H9 (cell line): ENCODE measurements around the gene CLTCL1. TPM values are rescaled to one million over a fixed set of nuclear protein-coding genes. Genes with fewer than 3 reads are reported as not detected.

Source experiments
- DNase-seq: peaks from one replicate; pipeline ENCODE4 v3.0.0-alpha.2; 2017
- H2AFZ ChIP-seq: one replicate; pipeline ENCODE4 v1.6.1; 2013; ENCODE audit warnings: mild to moderate bottlenecking, low read length, control low read depth, moderate library complexity
- H2AK5ac ChIP-seq: 2 replicates; pipeline ENCODE4 v1.6.1; 2013; ENCODE audit warnings: low read length, control low read depth, mixed read lengths; ENCODE audit not compliant: insufficient read length
- H2BK120ac ChIP-seq: one replicate; pipeline ENCODE4 v1.6.1; 2013; ENCODE audit warnings: low read depth, mild to moderate bottlenecking, low read length, control low read depth, inconsistent platforms; ENCODE audit not compliant: poor library complexity, severe bottlenecking
- H2BK12ac ChIP-seq: 2 replicates; pipeline ENCODE4 v1.6.1; 2013; ENCODE audit warnings: low read length, control low read depth, mixed read lengths, low read depth; ENCODE audit not compliant: insufficient read length
- H2BK15ac ChIP-seq: 2 replicates; pipeline ENCODE4 v1.6.1; 2013; ENCODE audit warnings: low read depth, low read length, control low read depth
- H2BK20ac ChIP-seq: one replicate; pipeline ENCODE4 v1.6.1; 2013; ENCODE audit warnings: low read depth, mild to moderate bottlenecking, low read length, control low read depth, inconsistent platforms; ENCODE audit not compliant: poor library complexity, severe bottlenecking
- H2BK5ac ChIP-seq: 2 replicates; pipeline ENCODE4 v1.6.1; 2013; ENCODE audit warnings: low read length, control low read depth, mixed read lengths; ENCODE audit not compliant: insufficient read length
- H3K14ac ChIP-seq: 2 replicates; pipeline ENCODE4 v1.6.1; 2013; ENCODE audit warnings: low read length, control low read depth; ENCODE audit not compliant: insufficient read depth
- H3K18ac ChIP-seq: 2 replicates; pipeline ENCODE4 v1.6.1; 2013; ENCODE audit warnings: low read depth, mild to moderate bottlenecking, mixed read lengths, low read length, control low read depth; ENCODE audit not compliant: insufficient read length
- H3K23ac ChIP-seq: 2 replicates; pipeline ENCODE4 v1.6.1; 2013; ENCODE audit warnings: low read length, control low read depth, mixed read lengths, low read depth; ENCODE audit not compliant: insufficient read length
- H3K23me2 ChIP-seq: 2 replicates; pipeline ENCODE4 v1.6.1; 2013; ENCODE audit warnings: low read depth, mild to moderate bottlenecking, mixed read lengths, low read length, control low read depth; ENCODE audit not compliant: insufficient read length, poor library complexity, severe bottlenecking
- H3K27ac ChIP-seq: 2 replicates; pipeline ENCODE4 v1.5.1; 2013; ENCODE audit warnings: low read length, control low read depth, mixed read lengths, low read depth; ENCODE audit not compliant: insufficient read length
- H3K27me3 ChIP-seq: 2 replicates; pipeline ENCODE4 v1.6.1; 2013; ENCODE audit warnings: low read length, control low read depth, inconsistent platforms; ENCODE audit not compliant: insufficient read depth
- H3K4ac ChIP-seq: 2 replicates; pipeline ENCODE4 v1.6.1; 2013; ENCODE audit warnings: low read depth, mild to moderate bottlenecking, control low read depth, inconsistent platforms, low read length, moderate library complexity
- H3K4me1 ChIP-seq: 2 replicates; pipeline ENCODE4 v1.6.1; 2013; ENCODE audit warnings: low read length, control low read depth, inconsistent platforms; ENCODE audit not compliant: insufficient read depth
- H3K4me2 ChIP-seq: 2 replicates; pipeline ENCODE4 v1.6.1; 2013; ENCODE audit warnings: low read length, control low read depth, mixed read lengths; ENCODE audit not compliant: insufficient read length, insufficient read depth
- H3K56ac ChIP-seq: 2 replicates; pipeline ENCODE4 v1.6.1; 2013; ENCODE audit warnings: low read depth, mild to moderate bottlenecking, mixed read lengths, low read length, control low read depth; ENCODE audit not compliant: insufficient read length
- H3K79me1 ChIP-seq: 2 replicates; pipeline ENCODE4 v1.6.1; 2013; ENCODE audit warnings: low read depth, mild to moderate bottlenecking, moderate library complexity, low read length, control low read depth, inconsistent platforms; ENCODE audit not compliant: insufficient read depth, poor library complexity, severe bottlenecking
- H3K79me2 ChIP-seq: 2 replicates; pipeline ENCODE4 v1.6.1; 2013; ENCODE audit warnings: low read length, control low read depth, inconsistent platforms; ENCODE audit not compliant: insufficient read depth
- H3K9ac ChIP-seq: 2 replicates; pipeline ENCODE4 v1.6.1; 2013; ENCODE audit warnings: low read length, control low read depth, mixed read lengths; ENCODE audit not compliant: insufficient read length; ENCODE audit errors: extremely low read depth
- H3K9me3 ChIP-seq: one replicate; pipeline ENCODE4 v1.6.1; 2013; ENCODE audit warnings: low read depth, low read length, inconsistent platforms; ENCODE audit not compliant: control insufficient read depth
- H3T11ph ChIP-seq: one replicate; pipeline ENCODE4 v1.6.1; 2013; ENCODE audit warnings: mild to moderate bottlenecking, low read length, control low read depth, inconsistent platforms
- H4K20me1 ChIP-seq: one replicate; pipeline ENCODE4 v1.6.1; 2013; ENCODE audit not compliant: control insufficient read depth, insufficient read length, insufficient read depth
- H4K5ac ChIP-seq: 2 replicates; pipeline ENCODE4 v1.6.1; 2013; ENCODE audit warnings: low read depth, mild to moderate bottlenecking, mixed read lengths, low read length, control low read depth; ENCODE audit not compliant: insufficient read length
- H4K8ac ChIP-seq: replicated peaks from 2 replicates; pipeline ENCODE4 v1.6.1; 2013; ENCODE audit warnings: low read length, control low read depth, mixed read lengths, low read depth; ENCODE audit not compliant: insufficient read length
- H4K91ac ChIP-seq: 2 replicates; pipeline ENCODE4 v1.6.1; 2013; ENCODE audit warnings: low read depth, mild to moderate bottlenecking, moderate library complexity, mixed read lengths, low read length, control low read depth; ENCODE audit not compliant: insufficient read length
- H3K27ac Mint-ChIP-seq, 3 experiments: 2 replicates in 2 of 3; 3 replicates in 1 of 3; pipeline ENCODE4 v1.8.0; 2020 to 2021; ENCODE audit warnings: mixed read lengths in 3 of 3, mild to moderate bottlenecking in 1 of 3, moderate library complexity in 1 of 3
- H3K27me3 Mint-ChIP-seq: 2 replicates; pipeline ENCODE4 v1.8.0; 2021; ENCODE audit warnings: low read depth, mild to moderate bottlenecking, moderate library complexity, mixed read lengths
- H3K36me3 Mint-ChIP-seq, 3 experiments: 2 replicates in 2 of 3; 3 replicates in 1 of 3; pipeline ENCODE4 v1.8.0; 2020 to 2021; ENCODE audit warnings: low read depth in 3 of 3, mixed read lengths in 3 of 3; ENCODE audit not compliant: insufficient read depth in 1 of 3
- H3K4me1 Mint-ChIP-seq, 2 experiments: 2 replicates each; pipeline ENCODE4 v1.8.0; 2020; ENCODE audit warnings: mixed read lengths in 2 of 2
- H3K4me3 Mint-ChIP-seq, 2 experiments: 2 replicates in 1 of 2; 3 replicates in 1 of 2; pipeline ENCODE4 v1.8.0; 2020 to 2021; ENCODE audit warnings: mild to moderate bottlenecking in 2 of 2, mixed read lengths in 2 of 2, moderate library complexity in 1 of 2
- H3K9me3 Mint-ChIP-seq, 2 experiments: 2 replicates in 1 of 2; 3 replicates in 1 of 2; pipeline ENCODE4 v1.8.0; 2020; ENCODE audit warnings: mild to moderate bottlenecking in 2 of 2, mixed read lengths in 2 of 2, moderate library complexity in 1 of 2
- WGBS: extraction: QIAGEN DNeasy Blood & Tissue Kit; methylation state at CpG from one replicate; pipeline ENCODE4 v1.1.7; 2013; ENCODE audit warnings: missing lambda C conversion rate, low lambda C conversion rate, mixed read lengths; ENCODE audit not compliant: insufficient read length; ENCODE audit errors: extremely low coverage; 5-methylcytosine and 5-hydroxymethylcytosine counted together
- total RNA-seq: library from RNA; stranded (reverse); gene quantifications from 2 replicates; pipeline ENCODE4 v1.2.1, GENCODE V29; 2021
- TF ChIP-seq, protein P1 (sequence below): fragments of 200-600 bp; sonication (generic); conservative IDR thresholded peaks from 3 replicates; pipeline ENCODE4 v1.8.0; 2021; ENCODE audit warnings: antibody characterized with exemption, mild to moderate bottlenecking

CLTCL1 gene
- total RNA-seq, 1 experiment from 2014 or later = 11.1 TPM

DNA sequence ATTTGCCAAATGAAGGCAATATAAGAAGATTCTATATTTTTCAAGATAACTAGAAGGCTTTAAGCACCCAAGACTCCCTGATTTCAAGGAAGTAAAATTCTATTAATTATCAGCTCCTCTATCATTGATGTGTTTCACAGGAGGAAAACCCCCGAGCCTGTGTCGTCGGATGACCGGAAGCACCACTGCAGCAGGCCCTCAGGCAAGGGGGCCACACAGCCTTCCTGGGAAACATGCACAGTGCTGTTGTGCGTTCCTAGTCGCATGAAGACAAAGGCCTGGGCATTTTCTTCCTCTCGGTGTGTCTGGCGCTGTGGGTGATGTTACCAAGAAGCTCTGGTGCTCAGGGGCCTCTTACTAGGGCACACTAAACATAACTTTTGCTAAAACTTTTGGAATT, 16.4 kb downstream of the CLTCL1 start:
- 0 out of 2 replicates have a peak, but pooled peaks cover 2% of the 10 kb centered on the region for H3K79me2 ChIP-seq
- no peak overlapping the region for H3K9ac ChIP-seq
- H2AK5ac ChIP-seq = no peak overlapping the region
- no peak overlapping the region for H3K23ac ChIP-seq
- H4K91ac ChIP-seq = no peak overlapping the region
- no peaks in the 10 kb centered on the region for H3K9me3 Mint-ChIP-seq
- no peak overlapping the region for H3K14ac ChIP-seq
- no peak overlapping the region for H3T11ph ChIP-seq
- no peak overlapping the region for H3K18ac ChIP-seq
- H2BK15ac ChIP-seq = no peak overlapping the region
- no peak overlapping the region for H3K56ac ChIP-seq
- peaks cover 17 to 22% of the 10 kb centered on the region in 2 experiments for H3K4me1 Mint-ChIP-seq
- H3K23me2 ChIP-seq = no peaks in the 10 kb centered on the region
- H3K27me3 ChIP-seq = no peaks in the 10 kb centered on the region
- WGBS = no CpG with 5 or more reads among the region's 8 CpGs
- no peak overlapping the region for H3K4me3 Mint-ChIP-seq
- no peaks in the 10 kb centered on the region for H3K9me3 ChIP-seq
- no peak overlapping the region for H4K8ac ChIP-seq
- H3K27me3 Mint-ChIP-seq = no peaks in the 10 kb centered on the region
- H2AFZ ChIP-seq = no peak overlapping the region
- TF ChIP-seq, protein P1, sequence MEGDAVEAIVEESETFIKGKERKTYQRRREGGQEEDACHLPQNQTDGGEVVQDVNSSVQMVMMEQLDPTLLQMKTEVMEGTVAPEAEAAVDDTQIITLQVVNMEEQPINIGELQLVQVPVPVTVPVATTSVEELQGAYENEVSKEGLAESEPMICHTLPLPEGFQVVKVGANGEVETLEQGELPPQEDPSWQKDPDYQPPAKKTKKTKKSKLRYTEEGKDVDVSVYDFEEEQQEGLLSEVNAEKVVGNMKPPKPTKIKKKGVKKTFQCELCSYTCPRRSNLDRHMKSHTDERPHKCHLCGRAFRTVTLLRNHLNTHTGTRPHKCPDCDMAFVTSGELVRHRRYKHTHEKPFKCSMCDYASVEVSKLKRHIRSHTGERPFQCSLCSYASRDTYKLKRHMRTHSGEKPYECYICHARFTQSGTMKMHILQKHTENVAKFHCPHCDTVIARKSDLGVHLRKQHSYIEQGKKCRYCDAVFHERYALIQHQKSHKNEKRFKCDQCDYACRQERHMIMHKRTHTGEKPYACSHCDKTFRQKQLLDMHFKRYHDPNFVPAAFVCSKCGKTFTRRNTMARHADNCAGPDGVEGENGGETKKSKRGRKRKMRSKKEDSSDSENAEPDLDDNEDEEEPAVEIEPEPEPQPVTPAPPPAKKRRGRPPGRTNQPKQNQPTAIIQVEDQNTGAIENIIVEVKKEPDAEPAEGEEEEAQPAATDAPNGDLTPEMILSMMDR = no peak
- no peak overlapping the region for H2BK5ac ChIP-seq
- H2BK20ac ChIP-seq = no peak overlapping the region
- H3K4ac ChIP-seq = no peak overlapping the region
- no peak overlapping the region for H2BK120ac ChIP-seq
- H3K36me3 Mint-ChIP-seq = peaks cover 2 to 7% (median 2%) of the 10 kb centered on the region in 3 experiments; a peak in 6 of 7 replicates
- no peak overlapping the region for H3K27ac ChIP-seq
- no peak overlapping the region for H3K27ac Mint-ChIP-seq
- no peaks in the 10 kb centered on the region for H3K4me1 ChIP-seq
- H4K5ac ChIP-seq = no peak overlapping the region
- no peak for DNase-seq
- H4K20me1 ChIP-seq = no peaks in the 10 kb centered on the region
- no peaks in the 10 kb centered on the region for H3K79me1 ChIP-seq
- H2BK12ac ChIP-seq = no peak overlapping the region
- H3K4me2 ChIP-seq = no peak overlapping the region
